HCT116 (cell line): ENCODE data around the gene SEPTIN5.

Source experiments
- CTCF ChIP-seq, 3 experiments: fragments of 200-600 bp in 1 of 3; sonication (generic) in 1 of 3; IDR thresholded peaks in 2 of 3; conservative IDR thresholded peaks in 1 of 3; 2 replicates each; pipeline ENCODE4 v1.5.1; 2012 to 2017; ENCODE audit warnings: low read depth in 2 of 3, low read length in 2 of 3, antibody characterized with exemption in 1 of 3, borderline replicate concordance in 1 of 3, control low read depth in 1 of 3, mild to moderate bottlenecking in 1 of 3, mixed read lengths in 1 of 3, mixed run types in 1 of 3, moderate library complexity in 1 of 3; ENCODE audit not compliant: insufficient read depth in 1 of 3
- EGR1 ChIP-seq: IDR thresholded peaks from 2 replicates; pipeline ENCODE4 v1.6.1; 2012; ENCODE audit warnings: low read depth
- EZH2 ChIP-seq: fragments of 200-600 bp; sonication (generic); IDR thresholded peaks from 2 replicates; pipeline ENCODE4 v1.6.1; 2017; ENCODE audit warnings: antibody characterized with exemption, mixed run types
- EZH2phosphoT487 ChIP-seq: fragments of 200-600 bp; IDR thresholded peaks from 2 replicates; pipeline ENCODE4 v1.6.1; 2018; ENCODE audit warnings: antibody characterized with exemption, borderline replicate concordance
- FOSL1 ChIP-seq: IDR thresholded peaks from 2 replicates; pipeline ENCODE4 v1.6.1; 2012; ENCODE audit warnings: low read depth
- POLR2A ChIP-seq: IDR thresholded peaks from 2 replicates; pipeline ENCODE4 v1.7.0; 2011; ENCODE audit warnings: borderline replicate concordance; ENCODE audit not compliant: insufficient read depth, insufficient read length; ENCODE audit errors: extremely low read depth
- RAD21 ChIP-seq: IDR thresholded peaks from 2 replicates; pipeline ENCODE4 v1.6.1; 2012; ENCODE audit warnings: low read depth, mild to moderate bottlenecking
- SP1 ChIP-seq: IDR thresholded peaks from 2 replicates; pipeline ENCODE4 v1.6.1; 2012; ENCODE audit warnings: low read depth
- TCF7L2 ChIP-seq: IDR thresholded peaks from 2 replicates; pipeline ENCODE4 v1.7.0; 2011; ENCODE audit warnings: borderline replicate concordance, inconsistent platforms; ENCODE audit not compliant: insufficient read depth, insufficient read length; ENCODE audit errors: extremely low read depth
- ZFX ChIP-seq: fragments of 450-650 bp; IDR thresholded peaks from 2 replicates; pipeline ENCODE4 v1.6.1; 2017
- TF ChIP-seq, protein P1 (sequence below): IDR thresholded peaks from 2 replicates; pipeline ENCODE4 v1.6.1; 2012
- TF ChIP-seq, protein P2 (sequence below): IDR thresholded peaks from 2 replicates; pipeline ENCODE4 v1.6.1; 2012; ENCODE audit warnings: low read depth

DNA sequence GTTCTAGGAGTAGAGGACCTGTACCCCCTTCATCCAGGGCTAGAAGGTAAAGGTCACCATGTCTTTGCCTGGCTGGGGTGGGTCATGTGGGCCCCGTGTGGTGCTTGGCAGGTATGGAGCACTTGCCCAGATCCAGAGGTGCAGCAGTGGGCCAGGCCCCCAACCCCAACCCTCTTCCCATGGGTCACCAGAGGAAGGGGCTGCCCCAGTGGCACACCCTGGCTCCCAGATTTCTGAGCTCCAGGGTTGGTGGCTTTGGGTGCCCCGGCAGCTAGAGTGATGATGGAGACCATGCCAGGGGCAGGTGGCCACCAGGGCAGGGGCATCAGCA lies 6.7 kb downstream of the SEPTIN5 start:
- TF ChIP-seq EZH2 (no peak), CTCF (IDR thresholded peaks at IDR 0.05 in 2 of 3, conservative IDR thresholded peaks at IDR 0.05 in 1 of 3; ENCODE audit: borderline replicate concordance in 1 of 3, insufficient read depth in 1 of 3, low read depth in 2 of 3, low read length in 2 of 3) (no peak), TCF7L2 (no peak), EZH2phosphoT487 (no peak), ZFX (no peak), POLR2A (no peak), FOSL1 (no peak), SP1 (no peak), RAD21 (no peak), EGR1 (no peak)
- TF ChIP-seq, protein P1, sequence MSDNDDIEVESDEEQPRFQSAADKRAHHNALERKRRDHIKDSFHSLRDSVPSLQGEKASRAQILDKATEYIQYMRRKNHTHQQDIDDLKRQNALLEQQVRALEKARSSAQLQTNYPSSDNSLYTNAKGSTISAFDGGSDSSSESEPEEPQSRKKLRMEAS, result no peak
- TF ChIP-seq, protein P2, sequence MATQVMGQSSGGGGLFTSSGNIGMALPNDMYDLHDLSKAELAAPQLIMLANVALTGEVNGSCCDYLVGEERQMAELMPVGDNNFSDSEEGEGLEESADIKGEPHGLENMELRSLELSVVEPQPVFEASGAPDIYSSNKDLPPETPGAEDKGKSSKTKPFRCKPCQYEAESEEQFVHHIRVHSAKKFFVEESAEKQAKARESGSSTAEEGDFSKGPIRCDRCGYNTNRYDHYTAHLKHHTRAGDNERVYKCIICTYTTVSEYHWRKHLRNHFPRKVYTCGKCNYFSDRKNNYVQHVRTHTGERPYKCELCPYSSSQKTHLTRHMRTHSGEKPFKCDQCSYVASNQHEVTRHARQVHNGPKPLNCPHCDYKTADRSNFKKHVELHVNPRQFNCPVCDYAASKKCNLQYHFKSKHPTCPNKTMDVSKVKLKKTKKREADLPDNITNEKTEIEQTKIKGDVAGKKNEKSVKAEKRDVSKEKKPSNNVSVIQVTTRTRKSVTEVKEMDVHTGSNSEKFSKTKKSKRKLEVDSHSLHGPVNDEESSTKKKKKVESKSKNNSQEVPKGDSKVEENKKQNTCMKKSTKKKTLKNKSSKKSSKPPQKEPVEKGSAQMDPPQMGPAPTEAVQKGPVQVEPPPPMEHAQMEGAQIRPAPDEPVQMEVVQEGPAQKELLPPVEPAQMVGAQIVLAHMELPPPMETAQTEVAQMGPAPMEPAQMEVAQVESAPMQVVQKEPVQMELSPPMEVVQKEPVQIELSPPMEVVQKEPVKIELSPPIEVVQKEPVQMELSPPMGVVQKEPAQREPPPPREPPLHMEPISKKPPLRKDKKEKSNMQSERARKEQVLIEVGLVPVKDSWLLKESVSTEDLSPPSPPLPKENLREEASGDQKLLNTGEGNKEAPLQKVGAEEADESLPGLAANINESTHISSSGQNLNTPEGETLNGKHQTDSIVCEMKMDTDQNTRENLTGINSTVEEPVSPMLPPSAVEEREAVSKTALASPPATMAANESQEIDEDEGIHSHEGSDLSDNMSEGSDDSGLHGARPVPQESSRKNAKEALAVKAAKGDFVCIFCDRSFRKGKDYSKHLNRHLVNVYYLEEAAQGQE, result no peak
